Inferior parietal cortex (tissue), 1 donor: ENCODE data around the gene GPAT3.
"Not testable (repeated sequence)": the region's sequence is repeated elsewhere in the genome, so short reads cannot be mapped to it uniquely, and the experiment has no call there.

ENCODE experiments used
- DNase-seq: peaks from one replicate; pipeline ENCODE4 v3.0.0-alpha.2; 2016; ENCODE audit errors: extremely low spot score

The GPAT3 gene

DNA sequence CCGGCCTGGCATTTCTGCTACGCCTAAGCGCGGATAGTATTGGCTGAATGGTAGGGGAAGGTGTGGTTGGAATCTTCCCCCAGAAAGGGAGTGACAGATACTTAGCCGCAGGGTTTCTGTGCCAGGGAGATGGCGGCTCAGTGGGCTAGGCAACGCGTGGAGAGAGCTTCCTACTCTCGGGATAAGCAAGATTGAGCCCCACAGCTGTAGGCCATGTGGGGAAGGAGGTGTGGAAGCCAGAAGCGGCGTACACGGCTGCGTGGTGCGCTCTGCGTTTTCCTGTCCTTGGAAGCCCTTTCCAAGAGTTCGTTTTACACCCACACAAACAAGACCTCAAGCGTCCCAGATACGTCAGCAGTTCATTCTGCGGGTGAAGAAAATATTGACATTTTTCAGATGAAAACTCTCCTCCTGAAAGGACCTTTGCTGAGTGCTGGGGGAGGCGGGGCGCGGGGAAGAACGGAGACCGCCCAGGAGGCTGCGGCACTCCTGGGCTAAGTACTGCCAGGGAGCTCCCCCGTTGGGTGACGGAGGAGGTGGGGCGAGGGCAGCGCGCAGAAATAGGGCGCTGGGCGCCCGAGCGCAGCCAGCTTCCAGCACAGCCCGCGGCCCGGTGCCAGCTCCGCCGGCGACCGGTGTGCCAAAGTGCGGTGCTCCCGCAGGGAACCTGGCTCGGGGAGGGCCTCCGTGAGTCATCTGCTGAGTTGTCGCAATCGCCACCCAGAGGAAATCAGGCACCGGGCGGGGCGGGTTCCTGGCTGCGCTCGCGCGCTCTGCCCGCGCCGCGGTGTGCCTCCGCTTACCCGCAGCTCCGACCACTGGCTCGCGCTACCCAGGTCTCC, at the start of gene GPAT3:
Gene GPAT3 (plus strand): TSS at position 589 of the 842 bp plus-strand sequence. CDS start 515 bp downstream, outside the sequence.
- DNase-seq = peak; percentile 40

DNA sequence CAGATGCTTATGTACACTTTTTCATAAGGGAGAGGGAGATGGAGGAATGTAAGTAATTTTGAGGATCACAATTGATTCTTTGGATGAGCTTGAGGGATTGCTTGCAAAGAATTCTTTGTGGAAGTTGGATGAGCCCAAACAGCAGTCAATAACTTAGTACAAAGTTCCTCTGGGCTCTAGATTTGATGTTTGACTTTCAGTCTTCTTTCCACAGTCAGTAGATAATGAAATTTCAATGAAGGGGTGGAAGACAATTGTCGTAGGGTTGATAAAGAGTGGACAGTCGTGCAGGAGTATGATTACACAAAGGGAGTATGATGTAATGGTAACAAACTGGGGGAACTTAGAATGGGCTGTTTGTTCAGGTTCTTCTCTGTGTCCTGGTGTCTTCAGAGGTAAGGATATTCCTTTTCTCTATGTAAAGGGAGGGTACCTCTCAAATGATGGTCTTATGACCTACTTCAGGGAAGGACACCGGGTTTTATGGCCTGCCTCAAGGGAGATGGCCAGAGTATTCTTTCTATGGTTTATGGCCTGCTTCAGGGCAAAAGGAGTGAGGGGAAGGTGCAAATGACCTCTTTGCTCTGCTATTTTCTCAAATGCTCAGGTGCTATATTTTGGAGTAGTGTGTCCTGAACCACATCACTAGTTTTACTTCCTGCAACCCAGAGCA, 49.3 kb upstream of the GPAT3 start:
- no peak for DNase-seq

DNA sequence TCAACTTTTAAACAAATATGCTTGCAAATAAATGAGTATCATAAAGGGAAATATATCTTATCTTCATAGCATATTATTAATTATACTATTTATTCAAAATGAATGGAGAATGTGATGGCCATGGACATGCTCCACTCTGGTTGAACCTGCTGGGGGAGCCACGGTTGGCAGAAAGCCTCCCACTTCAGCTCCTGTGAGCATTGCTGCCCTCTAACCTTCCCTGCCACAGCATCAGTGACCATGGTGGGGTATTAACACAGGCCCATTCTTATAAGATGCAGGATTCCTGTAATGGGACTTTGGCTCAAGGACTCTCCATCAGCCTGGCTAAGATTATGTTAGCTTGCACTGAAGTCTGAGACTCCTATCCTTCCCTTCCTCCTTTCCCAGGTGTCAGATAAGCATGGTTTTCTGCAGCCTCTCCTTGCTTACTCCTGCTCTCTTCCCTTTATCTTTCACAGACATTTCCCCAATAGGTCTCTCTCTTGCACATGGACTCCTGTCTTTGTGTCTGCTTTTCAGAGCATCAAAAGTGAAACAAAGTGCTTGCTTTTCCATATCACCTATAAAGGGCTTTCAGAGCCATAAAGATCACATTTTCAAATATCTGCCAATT, 46.1 kb upstream of the GPAT3 start:
- DNase-seq = no peak

DNA sequence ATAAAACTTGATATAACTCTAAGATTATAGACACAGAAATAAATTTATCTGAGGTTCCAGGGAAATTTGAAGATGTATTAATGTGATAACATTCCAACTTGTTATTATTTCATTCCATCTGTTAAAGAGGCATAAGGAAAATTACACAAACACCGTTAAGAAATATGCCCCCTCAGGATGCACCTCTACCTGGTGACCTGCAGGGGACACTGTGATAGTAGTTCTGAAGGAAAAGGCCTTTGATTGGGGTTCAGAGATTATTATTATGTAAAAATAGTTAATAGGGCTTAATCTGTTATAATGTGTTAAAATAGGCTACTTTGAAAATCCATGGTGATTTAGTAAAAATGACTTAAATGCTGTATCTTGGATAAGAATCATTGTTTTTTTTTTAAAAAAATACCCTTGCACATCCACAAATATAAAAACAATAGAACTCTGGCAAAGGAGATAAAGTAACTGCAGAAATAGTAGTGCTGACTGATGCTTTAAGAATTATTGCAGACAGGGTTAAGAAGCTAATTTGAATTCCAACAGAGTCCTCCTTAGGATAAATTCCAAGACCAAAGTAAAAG, 44.9 kb upstream of the GPAT3 start:
- DNase-seq = no peak

DNA sequence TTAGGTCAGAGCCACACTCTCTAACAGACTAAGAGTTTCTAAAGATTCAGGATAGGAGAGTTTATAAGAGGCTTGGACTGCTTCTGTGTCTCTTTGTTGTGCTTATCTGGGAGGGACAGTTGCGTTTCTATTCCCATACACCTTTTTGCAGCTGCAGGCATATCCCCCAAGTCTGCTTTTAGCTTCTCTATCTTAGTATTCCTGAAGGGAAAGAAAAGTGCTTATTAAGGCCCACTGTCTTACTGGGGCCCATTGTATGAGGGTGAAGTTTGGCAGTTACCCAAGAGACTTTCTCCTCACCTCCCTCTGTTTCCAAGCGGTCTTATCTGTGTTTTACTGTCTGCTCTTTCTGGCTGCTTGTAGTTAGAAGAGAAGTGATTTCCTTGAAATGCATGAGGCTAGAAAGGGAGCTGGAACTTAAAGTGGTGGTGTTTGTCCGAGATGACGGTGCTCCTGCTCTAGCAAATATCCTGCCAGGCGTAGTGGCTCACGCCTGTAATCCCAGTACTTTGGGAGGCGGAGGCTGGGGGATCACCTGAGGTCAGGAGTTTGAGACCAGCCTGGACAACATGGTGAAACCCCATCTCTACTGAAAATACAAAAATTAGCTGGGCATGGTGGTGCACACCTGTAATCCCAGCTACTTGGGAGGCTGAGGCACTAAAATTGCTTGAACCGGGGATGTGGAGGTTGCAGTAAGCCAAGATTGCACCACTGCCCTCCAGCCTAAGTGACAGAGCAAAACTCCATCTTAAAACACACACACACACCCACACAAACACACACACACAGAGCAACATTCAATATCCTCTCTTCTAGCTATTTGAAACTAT, 39.6 kb upstream of the GPAT3 start:
- DNase-seq = not testable (repeated sequence)

DNA sequence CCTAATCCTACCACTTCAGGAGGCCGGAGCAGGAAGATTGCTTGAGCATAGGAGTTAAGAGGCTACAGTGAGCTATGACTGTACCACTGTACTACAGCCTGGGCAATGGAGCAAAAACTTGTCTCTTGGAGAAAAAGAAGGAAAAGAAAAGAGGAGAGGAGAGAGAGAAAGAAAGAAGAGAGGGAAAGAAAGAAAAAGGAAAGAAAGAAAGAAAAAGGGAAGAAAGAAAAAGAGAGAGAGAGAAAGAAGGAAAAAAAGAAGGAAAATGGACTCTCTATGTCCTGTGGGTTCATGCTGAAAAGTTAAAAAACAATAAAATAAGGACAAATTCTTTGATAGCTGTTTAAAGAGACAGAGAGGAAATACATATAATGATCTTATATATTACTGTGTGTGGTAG, 37.7 kb upstream of the GPAT3 start:
- no peak for DNase-seq

DNA sequence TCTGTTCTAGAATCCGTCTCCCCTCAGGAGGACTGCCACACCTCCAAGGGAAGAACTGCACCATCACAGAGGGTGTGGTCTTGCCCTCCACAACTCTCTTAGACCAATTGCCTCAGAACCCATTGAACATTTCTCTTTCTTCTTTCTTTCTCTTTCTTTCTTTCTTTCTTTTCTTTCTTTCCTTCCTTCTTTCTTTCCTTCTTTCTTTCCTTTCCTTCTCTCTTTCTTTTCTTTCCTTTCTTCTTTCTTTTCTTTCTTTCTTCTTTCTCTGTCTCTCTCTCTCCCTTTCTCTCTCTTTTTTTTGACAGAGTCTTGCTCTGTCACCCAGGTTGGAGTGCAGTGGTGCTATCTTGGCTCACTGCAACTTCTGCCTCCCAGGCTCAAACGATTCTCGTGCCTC, 34.2 kb upstream of the GPAT3 start:
- DNase-seq = not testable (repeated sequence)

DNA sequence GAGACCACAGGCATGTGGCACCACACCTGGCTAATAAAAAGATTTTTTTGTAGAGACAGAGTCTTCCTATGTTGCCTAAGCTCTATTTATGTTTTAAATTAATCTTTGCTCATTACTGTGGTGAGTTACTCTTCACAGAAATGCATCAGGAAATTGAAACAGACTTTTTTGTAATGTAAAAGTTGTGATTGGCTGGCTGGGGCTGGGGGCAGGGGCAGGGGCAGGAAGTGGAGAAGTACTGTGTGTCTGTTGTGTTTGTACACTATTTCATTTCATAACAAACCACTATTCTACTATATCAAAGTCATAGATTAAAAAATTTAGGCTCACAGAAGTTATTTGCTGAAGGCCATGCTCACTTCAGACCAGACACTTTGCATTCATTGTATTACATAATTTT, 31.9 kb upstream of the GPAT3 start:
- DNase-seq = no peak

DNA sequence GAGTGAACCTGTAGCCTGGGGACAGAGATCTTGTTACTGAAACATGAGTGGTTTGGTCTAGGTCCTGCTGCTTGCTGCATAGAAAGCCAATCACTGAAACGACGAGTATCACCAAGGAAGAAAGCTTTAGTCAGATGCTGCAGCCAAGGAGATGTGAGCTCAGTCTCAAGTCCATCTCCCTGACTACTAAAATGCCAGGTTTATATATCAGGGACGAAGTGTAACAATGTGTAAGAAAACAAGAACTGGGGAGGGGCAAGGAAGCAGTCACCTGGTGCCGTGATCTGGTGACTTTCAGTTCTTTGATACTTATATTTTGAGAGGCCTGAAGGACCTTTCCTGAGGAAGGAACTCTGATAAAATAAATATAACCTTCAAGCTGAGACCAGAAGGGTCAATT, 31.4 kb upstream of the GPAT3 start:
- DNase-seq = no peak

DNA sequence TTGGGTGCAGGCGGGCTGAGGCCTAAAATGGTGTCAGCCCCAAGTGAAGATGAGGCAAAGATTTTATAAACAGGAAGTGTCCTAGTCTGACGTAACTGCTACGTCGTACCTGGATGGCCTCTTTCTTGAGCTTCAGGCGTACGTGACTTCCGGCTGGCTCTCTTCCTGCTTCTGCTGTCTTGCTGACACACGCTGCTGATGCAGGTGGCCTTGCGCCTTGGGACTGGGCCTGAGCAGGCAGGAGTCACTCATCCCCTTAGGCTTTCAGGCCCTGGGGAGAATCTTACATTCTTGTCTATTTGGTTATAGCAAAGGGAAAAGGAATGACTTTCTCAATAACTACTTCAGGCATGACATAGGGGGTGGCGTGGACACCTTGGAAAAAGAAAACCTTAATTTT, 30.9 kb upstream of the GPAT3 start:
- DNase-seq = no peak

DNA sequence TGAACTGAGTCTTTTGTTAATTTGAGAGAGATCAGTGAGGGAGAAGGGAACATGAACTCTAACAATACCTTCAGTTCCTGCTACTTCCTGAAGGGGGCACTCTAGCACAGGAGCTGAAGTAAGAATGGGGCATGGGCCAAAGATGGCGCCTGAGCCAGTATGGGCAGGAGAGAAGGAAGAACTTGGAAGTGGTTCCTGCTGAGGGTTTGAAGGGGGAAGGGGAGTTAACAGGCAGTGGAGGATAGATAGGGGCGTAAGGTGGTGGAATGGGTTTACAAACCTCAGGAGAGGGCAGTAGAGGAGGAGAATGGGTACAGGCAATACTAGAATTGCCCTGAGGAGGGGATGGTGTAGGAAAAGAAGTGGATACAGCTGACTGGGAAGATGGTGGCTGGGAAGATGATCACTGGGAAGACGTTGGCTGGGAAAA, 26.7 kb upstream of the GPAT3 start:
- peak; percentile 13 for DNase-seq

DNA sequence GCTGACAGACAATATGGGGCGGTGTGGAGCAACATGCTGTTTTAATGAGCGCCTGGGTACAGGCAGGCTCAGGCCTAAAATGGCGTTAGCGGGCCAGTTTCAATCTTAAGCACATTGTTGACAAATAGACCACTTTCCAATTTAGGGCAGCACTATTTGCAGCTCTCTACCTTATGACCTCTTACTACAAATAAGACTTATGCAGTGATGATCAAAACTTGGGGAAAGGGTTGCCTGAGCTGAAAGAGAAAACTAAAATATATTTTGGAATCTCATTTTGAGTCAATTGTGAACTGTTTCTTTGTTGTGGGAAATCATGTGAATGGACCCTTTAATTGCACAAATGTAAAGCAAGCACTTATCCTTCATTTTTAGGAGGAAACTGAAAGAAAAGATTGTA, 25.5 kb upstream of the GPAT3 start:
- DNase-seq = no peak

DNA sequence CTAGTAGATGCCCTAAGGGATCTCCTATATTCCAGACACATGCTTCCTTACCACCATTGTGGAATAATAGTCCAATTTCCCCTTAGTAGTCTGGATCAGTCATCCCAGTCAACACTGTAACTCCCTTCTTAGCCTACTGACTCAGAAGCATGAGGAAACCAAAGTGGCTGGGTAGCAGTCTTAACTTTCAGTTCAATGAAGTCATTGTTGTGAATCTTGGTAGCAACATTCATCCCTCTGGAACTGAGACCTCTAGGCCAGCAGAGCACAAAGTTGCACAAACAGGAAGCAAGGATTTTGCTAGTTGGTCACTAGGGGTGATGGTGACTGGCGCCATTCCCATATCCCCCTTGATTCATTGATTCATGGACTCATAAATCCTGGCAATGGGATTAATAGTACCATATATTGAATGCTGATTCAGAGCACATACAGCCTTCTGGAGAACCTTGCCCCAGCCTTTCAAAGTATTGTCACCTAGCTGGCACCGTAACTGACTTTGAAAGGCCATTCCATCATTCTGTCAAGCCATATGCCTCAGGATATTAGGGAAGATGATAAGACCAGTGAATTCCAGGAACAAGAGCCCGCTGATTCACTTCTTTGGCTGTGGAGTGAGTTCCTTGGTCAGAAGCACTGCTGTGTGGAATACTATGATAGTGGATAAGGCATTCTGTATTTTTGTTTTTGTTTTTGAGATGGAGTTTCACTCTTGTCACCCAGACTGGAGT, 19.7 kb upstream of the GPAT3 start:
- DNase-seq = no peak

DNA sequence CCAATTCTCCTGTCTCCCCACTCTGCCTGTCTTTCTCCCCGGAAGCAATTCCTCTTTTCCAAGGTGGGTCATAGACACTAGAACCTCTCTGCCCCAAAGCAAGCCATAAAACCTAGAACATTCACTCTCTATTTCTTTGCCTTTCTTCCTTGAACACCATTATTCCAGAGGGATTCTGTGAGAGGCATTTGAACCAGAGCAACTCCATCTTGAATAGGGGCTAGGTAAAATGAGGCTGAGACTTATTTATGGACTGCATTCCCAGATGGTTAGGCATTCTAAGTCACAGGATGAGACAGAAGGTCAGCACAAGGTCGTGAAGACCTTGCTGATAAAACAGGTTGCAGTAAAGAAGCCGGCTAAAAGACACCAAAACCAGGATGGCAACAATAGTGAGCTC, 13.7 kb upstream of the GPAT3 start:
- DNase-seq = no peak

DNA sequence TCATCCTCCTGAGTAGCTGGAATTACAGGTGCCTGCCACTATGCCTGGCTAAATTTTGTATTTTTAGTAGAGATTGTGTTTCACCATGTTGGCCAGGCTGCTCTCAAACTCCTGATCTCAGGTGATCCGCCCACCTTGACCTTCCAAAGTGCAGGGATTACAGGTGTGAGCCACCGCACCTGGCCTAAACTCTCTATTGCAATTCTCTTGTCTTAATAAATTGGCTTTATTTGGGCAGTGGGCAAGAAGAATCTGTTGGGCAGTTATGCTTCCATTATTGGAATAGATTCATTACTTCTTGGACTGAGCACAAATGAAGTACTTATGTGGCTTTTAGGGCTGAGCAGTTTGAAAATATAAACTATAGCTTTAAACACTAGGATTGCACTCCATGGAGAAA, 8.2 kb upstream of the GPAT3 start:
- no peak for DNase-seq

DNA sequence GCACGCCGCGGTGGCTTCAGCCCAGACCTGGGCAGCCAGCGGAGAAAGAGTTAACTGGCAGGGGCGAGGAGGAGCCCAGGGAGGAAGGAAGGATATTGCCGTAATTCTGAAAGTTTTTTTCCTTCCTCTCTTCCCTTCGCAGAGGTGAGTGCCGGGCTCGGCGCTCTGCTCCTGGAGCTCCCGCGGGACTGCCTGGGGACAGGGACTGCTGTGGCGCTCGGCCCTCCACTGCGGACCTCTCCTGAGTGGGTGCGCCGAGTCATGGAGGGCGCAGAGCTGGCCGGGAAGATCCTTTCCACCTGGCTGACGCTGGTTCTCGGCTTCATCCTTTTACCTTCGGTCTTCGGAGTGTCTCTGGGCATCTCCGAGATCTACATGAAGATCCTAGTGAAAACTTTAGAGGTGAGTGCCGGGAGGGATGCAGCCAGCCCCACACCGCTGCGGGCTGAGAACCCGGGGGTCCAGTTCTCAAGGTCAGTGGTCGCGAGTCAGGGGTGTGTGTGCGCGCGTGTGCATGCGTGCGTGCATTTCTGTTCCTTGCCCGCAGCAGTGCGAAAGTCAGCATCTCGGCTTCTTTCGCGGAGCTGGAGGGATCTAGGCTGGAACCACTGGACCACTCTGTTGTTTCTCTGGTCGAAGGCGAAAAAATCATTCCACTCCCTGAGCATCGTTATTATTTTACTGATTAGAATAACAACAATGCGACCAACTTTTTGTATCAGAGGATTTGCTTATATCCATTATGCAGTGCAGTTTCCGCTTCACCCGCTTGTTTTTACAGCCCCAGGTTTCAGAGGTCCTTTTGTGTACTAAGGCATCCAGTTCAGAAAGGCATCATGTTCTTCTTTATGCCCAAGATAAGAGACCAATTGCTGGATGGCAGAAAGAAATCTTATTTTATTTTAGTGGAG, 709 bp downstream of the GPAT3 start:
- DNase-seq = no peak

DNA sequence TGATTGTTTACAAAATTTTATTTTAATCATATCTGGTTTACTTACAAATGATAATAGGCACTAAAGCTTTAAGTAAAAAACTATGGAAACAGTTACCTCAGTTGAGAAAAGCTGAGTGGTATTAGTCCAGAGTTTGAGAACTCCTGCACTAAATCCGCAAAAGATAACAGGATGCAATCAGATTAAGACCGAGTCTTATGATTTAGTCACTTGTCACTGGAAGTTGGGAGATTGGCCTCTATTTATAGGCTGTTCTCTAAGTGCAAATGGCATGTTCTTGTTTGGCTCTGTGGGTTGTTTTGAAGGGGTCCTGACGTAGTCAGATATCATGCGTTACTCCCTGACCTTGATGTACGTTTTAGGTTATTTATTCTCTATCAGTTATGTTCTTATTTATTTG, 6.3 kb downstream of the GPAT3 start:
- no peak for DNase-seq

DNA sequence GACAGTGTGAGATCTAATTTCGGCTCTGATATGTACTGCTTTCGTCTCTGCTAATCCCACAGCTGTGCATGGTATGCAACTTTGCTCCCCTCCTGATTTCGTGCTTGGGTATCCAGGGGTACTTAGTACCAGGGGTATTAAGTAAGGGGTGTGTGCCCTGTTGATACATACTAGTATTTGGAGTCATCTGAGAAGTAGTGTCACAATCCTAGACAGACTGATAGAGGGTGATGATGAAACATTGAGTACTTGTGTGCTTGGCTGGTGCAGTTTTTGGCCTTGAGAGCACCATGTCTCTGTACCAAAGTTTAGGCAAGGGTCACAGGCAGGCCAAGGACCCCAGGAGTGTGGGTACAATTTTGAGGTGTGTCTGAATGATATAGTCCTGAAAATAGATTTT, 10.9 kb downstream of the GPAT3 start:
- no peak for DNase-seq

DNA sequence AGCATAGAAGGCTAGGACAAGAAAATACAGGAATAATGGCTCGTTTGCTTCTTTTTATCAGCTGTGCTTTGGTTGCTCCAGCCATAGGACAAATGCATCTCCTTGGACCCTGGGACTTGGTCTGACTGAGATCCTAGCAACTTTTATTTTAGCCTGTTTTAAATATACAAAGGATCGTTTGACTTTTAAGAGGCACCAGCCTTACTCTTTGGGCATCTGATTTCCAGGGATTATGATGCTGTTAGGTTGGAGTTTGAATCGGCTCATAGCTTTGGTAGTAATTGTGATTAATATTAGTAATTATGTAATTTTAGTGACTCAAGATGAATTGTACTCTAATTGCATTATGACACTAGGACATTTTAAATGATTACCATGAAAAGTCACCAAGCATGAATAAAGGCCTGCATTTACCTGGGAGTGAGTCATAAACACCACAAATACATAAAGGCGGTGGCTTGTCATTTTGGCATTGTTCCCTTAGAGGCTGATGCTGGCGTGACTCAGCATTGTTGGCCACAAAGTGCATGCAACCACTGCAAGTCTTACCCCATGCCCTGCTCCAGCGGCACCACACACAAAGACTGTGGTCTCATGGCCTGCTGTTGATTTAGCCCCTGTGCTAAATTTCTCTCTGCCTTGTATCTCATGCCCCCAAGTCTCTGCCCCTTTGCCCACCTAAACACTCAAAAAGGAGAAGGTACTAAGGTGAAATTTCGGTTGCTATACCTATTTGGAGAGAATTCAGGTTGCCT, 12.4 kb downstream of the GPAT3 start:
- DNase-seq = no peak
